GM21390 (cell line): ENCODE results near the gene RBPMS2.
A peak's percentile ranks its signal among the peaks of the same experiment; 100 is the strongest.
"Not testable (repeated sequence)": the region's sequence is repeated elsewhere in the genome, so short reads cannot be mapped to it uniquely, and the experiment has no call there.

Experiments
- ATAC-seq: cut with Tn5 transposase; IDR thresholded peaks from one replicate; pipeline ENCODE4 v1.9.1; 2021; ENCODE audit not compliant: unreplicated experiment

Gene RBPMS2

GRCh38 chr15:64775551-64776401, at the start of gene RBPMS2:
TSS of gene RBPMS2 (minus strand) at chr15:64775589. CDS start at chr15:64775319, 270 bp downstream.
- no peak for ATAC-seq

- peak; percentile 13 for ATAC-seq
Measured at GRCh38 chr15:64824929-64825430, 49.6 kb upstream of the RBPMS2 start.

GRCh38 chr15:64816452-64816851, 41.1 kb upstream of the RBPMS2 start:
- no peak for ATAC-seq

- ATAC-seq = not testable (repeated sequence)
Measured at GRCh38 chr15:64814965-64815364, 39.6 kb upstream of the RBPMS2 start.

GRCh38 chr15:64814283-64814682, 38.9 kb upstream of the RBPMS2 start:
- ATAC-seq = not testable (repeated sequence)

- peak; percentile 43 for ATAC-seq
Measured at GRCh38 chr15:64813075-64813474, 37.7 kb upstream of the RBPMS2 start.

- no peak for ATAC-seq
Measured at GRCh38 chr15:64810497-64811326, 35.3 kb upstream of the RBPMS2 start.

- ATAC-seq = no peak
Measured at GRCh38 chr15:64809649-64810496, 34.5 kb upstream of the RBPMS2 start.

GRCh38 chr15:64808785-64809453, 33.5 kb upstream of the RBPMS2 start:
- no peak for ATAC-seq

GRCh38 chr15:64807751-64808222, 32.4 kb upstream of the RBPMS2 start:
- no peak for ATAC-seq

GRCh38 chr15:64807051-64807749, 31.8 kb upstream of the RBPMS2 start:
- ATAC-seq = no peak

GRCh38 chr15:64806509-64806908, 31.1 kb upstream of the RBPMS2 start:
- no peak for ATAC-seq

GRCh38 chr15:64804619-64805018, 29.2 kb upstream of the RBPMS2 start:
- no peak for ATAC-seq

GRCh38 chr15:64803526-64803925, 28.1 kb upstream of the RBPMS2 start:
- ATAC-seq = no peak

- no peak for ATAC-seq
Measured at GRCh38 chr15:64800476-64800875, 25.1 kb upstream of the RBPMS2 start.

GRCh38 chr15:64798905-64799304, 23.5 kb upstream of the RBPMS2 start:
- not testable (repeated sequence) for ATAC-seq

- ATAC-seq = not testable (repeated sequence)
Measured at GRCh38 chr15:64795921-64796320, 20.5 kb upstream of the RBPMS2 start.

GRCh38 chr15:64795299-64795698, 19.9 kb upstream of the RBPMS2 start:
- not testable (repeated sequence) for ATAC-seq

GRCh38 chr15:64792282-64792681, 16.9 kb upstream of the RBPMS2 start:
- ATAC-seq = no peak
